NCI-H69 (cell line): ENCODE results near the gene HPS5.

Experiments
- DNase-seq: peaks from one replicate; lab custom pipeline; 2025; lab: John Stamatoyannopoulos, UW

The HPS5 gene

DNA sequence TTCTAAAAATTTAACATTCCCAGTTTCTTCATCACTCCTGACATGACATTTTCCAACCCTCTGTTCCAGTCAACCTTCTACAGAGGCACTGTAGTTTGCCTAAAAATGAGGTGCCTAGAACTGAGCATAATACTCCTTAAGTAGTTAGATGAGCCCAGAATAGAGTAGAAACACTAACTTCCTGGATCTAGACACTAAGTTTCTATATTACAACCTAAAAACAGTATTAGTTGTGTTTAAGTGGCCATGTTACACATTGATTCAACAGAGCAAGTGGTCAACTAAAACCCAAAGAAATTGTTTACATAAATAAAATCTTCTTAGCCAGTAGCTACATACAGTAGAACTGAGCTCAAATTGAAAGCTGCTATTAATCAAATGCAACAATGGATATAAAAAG is 1.3 kb downstream of the HPS5 start:
- DNase-seq, result no peak

DNA sequence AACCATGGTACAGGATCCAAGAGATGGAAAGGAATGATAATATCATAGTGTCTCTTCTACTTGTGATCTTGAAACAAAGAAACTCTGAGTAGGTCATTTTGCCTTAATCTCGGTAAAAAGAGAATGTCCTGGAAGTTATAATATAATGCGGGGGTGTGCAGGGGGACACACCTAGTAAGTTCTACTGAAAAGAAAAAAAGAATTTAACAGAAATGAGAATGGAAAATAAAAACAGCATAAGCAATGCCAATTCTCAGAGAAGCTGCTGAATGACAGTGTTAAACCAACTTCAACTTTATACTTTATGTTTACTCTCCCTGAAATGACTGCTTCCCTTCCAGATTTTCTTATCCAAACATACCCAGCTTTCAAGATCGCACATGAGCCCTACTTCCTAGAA is 2.0 kb downstream of the HPS5 start:
- DNase-seq, result no peak

DNA sequence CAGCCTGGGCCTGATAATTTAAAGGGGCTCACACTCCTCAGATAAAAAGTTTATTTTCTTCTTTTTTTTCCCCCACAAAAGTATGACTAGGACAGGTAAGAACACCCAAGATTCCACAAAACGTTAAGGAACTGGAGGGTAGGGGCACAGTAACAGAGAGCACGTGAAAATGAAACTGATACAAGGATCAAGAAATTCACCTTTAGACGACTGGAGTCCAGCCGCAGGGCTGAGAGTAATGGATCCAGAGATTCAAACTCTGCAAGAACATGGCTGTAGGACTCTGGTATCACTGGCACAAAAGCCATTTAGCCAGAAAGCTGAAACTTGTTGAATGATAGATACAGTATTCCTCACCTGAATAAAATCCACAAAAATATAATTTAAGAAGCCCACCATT is 4.4 kb downstream of the HPS5 start:
- no peak for DNase-seq

DNA sequence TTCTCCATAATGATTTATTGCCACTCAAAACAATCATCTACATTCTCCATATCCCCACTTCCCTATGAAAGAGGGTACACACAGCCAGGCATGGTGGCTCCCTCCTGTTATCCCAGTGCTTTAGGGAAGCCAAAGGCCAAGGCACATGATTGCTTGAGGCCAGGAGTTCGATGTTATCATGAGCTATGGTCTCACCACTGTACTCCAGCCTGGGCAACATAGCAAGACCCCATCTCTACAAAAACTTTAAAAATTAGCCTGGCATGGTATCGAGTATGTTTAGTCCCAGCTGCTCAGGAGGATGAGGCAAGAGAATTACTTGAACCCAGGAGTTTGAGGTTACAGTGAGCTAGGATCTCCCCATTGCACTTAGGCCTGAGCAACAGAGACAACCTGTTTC is 6.0 kb downstream of the HPS5 start:
- no peak for DNase-seq

DNA sequence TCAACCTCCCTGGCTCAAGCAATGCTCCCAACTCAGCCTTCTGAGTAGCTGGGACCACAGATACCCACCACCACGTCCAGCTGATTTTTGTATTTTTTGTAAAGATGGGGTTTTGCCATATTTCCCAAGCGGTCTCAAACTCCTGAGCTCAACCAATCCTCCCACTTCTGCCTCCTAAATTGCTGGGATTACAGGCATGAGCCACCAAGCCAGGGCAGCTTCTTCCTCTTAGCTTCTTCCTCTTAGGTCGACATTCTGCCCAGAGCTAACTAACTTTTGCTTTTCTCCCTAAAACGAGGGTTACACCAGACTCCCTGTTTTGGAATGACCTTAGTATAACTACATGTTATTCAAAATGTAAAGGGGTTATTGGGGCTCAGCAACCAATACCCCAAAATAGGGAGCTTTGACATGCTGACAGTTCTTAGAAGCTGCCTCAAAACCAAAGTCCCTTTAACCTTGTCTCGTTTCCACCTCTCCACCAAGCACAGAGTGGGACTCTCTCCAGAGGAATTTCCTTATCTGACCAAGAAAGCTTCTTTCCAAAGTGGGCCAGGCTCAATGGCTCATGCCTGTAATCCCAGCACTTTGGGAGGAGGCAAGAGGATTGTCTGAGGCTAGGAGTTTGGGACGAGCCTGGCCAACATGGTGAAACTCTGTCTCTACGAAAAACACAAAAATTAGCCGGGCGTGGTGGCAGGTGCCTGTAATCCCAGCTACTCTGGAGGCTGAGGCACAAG is 7.0 kb downstream of the HPS5 start:
- no peak for DNase-seq

DNA sequence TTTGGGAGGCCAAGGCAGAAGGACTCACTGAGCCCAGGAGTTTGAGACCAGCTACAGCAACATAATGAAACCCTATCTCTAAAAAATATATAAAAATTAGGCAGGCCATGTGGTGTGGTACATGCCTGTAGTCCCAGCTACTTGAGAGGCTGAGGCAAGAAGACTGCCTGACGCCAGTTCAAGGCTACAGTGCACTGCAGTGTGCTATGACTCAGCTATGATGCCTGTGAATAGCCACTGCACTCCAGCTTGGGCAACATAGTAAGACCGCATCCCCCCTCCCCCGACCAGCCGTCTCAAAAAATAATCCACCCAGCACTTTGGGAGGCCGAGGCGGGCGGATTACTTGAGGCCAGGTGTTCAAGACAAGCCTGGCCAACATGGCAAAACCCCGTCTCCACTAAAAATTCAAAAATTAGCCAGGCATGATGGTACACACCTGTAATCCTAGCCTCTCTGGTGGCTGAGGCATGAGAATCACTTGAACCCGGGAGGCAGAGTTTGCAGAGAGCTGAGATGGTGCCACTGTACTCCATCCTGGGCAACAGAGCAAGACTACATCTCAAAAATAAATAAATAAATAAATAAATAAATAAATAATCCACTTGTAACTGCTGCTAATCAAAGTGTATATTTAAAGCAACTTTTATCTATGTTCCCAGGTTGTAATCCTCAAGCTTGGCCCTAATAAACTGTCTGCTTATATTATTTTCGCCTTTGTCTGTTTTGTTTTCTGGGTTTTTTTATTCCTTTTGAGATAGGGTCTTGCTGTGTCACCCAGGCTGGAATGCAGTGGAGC is 7.8 kb downstream of the HPS5 start:
- no peak for DNase-seq

DNA sequence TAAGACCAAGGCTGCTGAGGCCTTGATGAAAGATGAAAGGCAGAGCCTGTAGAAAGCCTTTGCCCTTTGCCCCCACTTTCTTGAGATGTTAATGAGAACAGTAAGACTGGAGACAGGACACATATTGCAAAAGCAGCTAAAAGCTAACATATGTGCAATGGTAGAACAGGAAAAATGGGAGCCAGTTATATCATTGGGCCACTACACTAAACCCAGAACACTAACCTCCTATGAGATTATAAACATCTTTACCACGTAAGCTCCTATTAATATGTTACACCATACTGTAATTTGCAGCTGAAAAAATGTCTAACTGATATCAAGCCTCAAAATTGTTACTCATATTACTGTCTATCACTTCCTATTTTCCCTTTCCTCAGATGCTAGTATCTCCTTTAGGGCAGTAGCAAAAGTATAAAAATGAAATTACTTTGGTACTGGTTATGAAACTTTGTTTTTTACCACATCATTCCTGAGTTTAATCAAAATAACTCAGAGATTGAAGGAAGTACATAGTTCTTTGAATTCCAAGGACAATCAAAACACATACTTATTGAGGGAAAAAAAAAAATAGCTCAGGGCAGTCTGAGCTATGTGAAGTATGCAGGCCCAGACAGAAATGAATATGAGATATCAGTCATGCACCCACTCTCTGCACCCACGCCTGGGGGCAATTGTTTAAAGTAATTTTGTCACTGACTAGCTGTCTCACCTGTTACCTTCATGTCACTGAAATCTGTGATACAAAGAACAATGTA is 9.1 kb downstream of the HPS5 start:
- DNase-seq, result no peak

DNA sequence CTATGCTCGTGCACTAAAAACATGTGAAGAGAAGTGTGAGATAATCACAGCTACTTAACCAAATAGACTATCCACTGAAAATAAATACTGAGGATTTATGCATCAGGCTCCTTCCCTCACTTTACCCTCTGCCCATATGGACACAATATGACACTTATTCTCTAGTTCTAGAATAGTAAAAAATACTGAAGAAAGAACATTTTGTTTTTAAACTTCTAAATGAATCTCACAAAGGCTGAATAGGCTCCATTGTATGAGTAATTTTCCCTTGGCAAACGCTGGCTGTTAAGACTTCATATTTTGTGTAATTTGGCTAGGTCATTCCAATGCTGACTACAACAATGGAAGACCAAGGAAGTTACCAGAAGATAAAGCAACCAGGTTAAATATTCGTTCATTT is 9.9 kb downstream of the HPS5 start:
- no peak for DNase-seq

DNA sequence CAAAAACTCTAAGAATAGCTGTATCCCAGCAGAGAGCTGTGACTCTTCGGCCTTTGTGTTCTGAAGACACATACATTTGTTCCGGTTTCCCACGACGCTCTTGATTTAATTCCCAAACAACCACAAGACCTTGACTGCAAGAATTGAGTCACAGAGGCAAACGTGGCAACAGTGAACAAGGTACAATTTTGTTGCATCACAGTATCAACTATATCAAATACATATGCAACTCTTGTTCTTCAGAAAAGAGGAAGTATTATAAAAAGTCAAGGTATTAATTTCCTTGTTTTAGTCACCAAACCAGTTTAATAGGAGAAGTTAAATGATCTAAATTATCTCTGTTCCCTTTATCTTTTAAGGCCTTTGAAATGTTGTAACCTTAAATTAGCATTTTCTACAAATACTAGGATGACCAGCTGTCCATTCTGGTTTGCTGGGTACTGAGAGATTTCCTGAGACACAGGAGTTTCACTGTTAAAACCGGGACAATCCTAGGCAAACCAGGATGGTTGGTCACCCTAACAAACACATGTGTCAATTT is 11.1 kb downstream of the HPS5 start:
- DNase-seq, result no peak

DNA sequence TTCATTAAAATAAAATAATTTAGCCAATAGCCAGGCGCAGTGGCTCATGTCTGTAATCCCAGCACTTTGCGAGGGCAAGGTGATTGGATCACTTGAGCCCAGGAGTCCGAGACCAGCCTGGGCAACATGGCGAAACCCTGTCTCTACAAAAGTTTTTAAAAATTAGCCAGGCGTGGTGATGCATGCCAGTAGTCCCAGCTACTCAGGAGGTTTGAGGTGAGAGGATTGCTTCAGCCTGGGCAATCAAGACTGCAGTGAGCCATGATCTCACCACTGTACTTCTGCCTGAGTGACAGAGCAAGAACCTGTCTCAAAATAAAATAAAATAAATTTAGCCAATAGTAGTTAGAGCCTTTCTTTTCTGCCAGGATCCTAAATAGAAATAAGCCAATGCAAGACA is 12.2 kb downstream of the HPS5 start:
- no peak for DNase-seq

DNA sequence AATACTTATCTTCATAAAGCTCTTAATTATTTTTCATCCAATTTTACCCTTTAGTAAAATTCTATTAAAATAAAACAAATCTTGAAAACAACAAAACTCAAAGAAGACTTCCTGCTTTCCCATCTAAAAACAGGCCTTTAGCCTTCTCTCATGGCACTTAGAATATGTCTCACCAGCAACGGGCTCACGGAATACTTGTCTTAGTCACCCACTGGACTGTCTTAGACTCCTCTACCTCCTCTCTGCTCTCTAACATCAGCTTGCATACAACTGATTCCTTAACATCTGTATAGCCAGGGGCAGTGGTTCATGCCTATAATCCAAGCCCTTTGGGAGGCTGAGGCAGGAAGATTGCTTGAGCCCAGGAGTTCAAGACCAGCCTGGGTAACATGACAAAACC is 13.7 kb downstream of the HPS5 start:
- DNase-seq, result no peak

DNA sequence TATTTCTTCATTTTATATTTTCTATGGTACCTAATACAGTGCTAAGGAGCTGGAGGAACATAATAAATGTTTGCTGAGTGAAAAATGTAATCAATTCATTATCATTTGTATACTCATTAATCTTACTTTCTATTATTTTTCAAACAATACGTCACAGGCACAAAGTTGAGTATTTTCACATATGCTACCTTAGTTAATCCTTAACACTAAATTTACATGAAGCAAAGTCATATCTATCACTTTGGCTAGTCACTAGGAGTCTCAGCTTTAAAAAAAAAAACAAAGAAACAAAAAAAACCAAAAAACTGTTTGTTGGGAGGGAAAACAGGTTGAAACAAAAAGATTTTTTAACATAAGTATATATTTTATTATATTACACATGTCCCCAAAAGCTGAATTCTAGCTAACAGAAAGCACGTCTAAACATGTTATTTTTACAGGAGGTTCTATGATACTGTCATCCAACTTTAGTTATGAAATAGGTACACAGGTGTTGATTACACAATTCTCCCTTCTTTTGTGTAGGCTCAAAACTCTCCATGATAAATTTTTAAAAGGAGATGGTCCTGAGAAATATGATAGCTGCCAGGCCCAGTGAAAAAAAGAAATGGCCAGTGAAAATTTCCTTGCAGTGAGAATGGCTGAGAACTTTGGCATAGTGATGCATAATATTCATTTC is 14.3 kb downstream of the HPS5 start:
- no peak for DNase-seq

DNA sequence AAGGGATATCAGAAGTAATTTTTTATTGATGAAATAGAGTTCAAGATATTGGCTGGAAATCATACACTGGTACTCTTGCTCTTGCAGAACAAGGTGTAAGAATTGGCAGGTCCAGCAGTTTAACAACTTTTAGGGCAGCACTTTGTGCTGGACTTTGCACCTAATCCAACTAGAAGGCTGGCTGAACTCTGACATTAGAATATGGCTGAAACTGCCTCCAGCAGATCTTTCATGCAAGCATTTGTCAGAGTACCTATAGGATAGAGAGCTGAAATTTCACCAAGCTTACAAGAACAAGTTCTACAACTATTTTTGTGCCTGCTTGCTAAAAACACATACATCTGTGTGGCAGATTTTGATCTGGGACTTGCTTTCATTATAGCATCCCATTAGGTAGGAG is 17.2 kb downstream of the HPS5 start:
- no peak for DNase-seq

DNA sequence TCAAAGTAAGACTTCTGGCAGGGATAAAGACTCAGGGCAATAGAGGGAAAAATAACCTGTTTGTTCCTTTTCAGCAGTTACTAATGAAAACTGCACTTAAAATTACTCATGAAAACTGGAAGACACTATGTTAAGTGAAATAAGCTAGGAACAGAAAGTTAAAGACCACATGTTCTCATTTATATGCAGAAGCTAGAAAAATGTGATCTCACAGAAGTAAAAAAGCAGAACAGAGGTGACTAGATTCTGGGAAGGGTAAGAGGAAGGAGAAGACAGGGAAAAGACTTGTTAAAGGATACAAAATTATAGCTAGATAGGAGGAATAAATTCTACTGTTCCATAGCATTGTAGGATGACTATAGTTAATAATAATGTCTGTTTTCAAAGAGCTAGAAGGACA is 22.2 kb downstream of the HPS5 start:
- no peak for DNase-seq

DNA sequence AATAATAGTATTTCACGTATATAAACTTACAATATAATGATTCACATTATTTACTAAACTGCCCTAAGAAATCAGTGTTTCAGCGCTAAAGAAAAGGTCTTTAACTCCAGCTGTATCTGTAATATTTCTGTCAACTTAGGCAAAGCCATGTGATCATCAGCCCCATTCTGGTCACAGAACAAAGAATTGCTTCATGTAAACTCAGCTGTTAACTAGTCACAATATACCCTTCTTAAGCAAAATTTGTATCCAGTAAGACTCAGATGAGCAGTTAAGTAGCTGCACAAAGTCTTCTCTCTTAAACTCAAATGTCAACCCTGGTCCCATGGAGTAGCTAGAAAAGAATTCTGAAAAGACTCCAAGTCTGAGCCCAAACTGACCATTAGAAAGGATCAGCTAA is 26.6 kb downstream of the HPS5 start:
- DNase-seq, result no peak

DNA sequence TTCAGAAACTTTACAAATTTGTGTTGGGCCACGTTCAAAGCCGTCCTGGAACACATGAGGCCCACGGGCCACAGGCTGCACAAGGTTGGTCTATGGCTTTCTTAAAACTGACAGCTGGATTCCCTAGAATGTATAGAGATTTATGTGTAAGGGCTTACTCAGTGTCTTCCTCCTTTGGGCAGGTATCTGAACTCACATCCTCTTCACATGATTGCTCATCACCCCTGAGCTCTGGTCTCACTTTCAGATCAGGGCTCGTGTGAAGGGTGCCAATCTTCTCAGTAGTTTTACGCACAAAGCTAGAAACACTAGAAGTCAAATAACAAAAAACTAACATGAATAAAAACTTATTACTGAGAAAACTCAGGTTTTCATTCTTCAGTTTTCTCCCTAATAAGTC is 27.1 kb downstream of the HPS5 start:
- DNase-seq, result no peak

DNA sequence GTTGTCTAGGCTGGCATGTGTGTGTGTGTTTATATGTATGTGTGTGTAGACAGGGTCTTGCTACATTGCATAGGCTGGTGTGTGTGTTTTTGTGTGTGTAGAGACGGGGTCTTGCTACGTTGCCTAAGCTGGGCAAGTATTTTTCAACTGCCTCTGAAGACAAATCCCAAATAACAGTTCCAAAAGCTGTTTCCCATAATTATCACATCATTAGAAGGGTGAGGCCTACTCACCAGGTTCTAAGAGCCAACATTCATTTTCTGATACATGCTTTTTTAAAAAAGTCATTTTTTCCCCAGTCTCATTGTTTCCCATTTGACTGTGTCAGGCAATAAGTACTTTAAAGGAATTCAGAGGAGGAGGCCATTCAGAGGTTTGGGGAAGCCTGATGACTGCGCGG is 33.0 kb downstream of the HPS5 start:
- no peak for DNase-seq

DNA sequence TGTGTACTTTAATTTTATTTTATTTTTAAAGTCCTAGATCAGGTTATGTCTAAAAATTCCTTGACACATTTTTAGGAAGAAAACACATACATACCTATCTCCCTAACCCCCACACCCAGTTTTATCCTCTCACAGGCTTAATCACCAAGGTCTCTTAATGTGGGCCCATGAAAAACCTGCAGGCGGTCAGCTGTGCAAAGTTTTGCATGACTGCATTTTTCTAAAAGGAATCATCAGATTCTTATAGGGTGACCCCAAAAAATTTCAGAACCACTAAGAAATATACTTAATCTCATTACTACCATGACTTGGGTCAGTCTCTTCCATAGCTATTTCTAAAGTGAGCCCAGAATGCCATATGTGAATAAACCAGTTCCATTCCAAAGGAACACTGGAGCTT is 36.1 kb downstream of the HPS5 start:
- no peak for DNase-seq

DNA sequence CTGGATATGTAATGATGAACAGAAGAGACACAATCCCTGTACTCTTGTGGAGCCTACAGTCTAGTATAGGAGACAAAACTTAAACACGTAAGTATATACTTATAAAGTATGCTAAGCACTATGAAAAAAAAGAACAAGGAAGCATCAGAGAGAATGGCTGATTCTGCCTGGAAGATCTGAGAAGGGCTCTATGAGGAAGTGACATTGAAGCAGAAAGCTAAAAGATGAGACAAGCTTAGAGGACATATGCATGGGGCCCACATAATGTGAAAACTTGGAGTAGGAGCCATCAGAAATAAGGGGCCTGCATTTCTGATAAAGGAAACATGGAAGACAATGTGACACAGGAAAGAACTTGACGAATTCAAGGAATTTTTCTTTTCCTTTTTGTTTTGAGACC is 39.3 kb downstream of the HPS5 start:
- no peak for DNase-seq

DNA sequence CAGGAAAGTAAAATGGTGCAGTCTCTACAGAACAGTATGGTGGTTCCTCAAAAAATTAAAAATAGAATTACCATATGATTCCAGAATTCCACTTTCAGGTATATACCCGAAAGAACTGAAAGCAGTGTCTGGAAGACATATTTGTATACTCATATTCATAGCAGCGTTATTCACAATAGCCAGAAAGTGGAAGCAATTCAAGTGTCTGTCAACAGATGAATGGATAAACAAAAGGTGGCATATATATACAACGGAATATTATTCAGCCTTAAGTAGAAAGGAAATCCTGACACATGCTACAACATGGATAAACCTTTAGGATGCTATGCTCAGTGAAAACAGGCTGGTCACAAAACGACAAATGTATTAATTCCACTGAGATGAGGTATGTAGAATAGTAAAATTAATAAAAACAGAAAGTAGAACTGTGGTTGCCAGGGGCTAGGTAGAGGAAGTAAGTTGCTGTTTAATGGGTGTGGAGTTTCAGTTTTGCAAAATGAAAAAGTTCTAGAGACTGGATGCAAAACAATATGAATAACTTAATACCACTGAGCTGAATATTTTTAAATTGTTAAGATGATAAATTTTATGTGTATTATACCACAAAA is 41.4 kb downstream of the HPS5 start:
- DNase-seq, result no peak

DNA sequence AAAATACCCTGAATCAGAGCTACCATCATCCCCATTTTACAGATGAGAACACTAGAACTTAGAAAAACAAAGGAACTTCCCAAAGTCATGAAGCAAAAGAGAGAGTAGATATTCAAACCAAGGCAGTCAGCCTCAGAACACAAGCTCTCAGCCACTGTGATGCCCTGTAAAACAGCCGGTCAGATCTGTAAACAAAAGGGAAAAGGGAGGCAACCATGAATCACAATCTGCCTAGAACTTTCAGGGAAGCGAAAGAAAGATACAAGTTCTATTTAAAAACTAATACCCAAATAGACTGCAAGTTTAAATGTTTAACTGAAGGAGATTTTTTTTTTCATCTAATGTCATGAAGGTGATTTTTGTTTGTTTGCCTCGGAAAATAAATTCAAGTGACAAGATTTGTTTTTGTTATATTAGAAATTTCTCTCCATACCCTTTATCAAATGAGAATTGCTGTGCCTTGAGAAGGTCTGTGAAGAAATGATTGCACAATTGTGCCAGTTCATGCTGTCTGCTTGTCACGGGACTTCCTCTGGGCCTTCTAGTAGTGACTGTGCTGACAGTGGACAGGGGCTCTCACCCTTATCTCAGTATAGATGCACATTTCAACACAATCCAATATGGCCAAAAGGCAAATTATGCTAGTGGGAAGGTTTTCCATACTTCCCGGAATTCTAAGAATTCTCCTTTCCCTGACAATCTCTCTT is 44.2 kb downstream of the HPS5 start:
- no peak for DNase-seq
